Esophagus squamous epithelium (tissue), 4 donors: ENCODE results near the gene FEZF1.

Source experiments
- CTCF ChIP-seq, 6 experiments: fragments of 450-650 bp in 4 of 6; fragments of 200-600 bp in 2 of 6; sonication (generic) in 2 of 6; IDR thresholded peaks; one replicate each; pipeline ENCODE4 v1.5.1; 2016 to 2019; ENCODE audit warnings: antibody characterized with exemption in 6 of 6, mild to moderate bottlenecking in 4 of 6, moderate library complexity in 4 of 6
- POLR2A ChIP-seq, 4 donors: fragments of 450-650 bp; IDR thresholded peaks; one replicate each; pipeline ENCODE4 v1.6.1; 2017; ENCODE audit warnings: antibody characterized with exemption in 4 of 4, mild to moderate bottlenecking in 4 of 4, moderate library complexity in 3 of 4

DNA sequence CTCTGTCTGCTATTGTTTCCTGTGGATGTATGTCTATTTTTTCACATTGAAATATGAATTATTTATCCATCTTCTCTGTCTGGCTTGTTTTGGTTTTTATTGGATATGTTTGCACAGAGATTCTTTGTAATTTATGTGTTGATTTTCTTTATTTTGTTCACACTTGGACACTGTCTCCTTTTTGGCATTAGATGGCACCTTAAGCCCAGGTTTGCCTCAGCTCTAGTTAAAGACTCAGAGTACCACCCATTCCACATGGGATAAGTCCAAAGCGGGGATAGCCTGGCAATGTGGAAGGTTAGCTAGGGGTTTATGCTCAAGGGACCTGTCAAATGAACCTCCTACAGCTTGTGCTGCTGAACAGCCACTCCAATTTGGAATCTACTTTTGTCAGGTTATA is 14.1 kb downstream of the FEZF1 start:
- TF ChIP-seq POLR2A (IDR thresholded peaks at IDR 0.05) (no peak), CTCF (IDR thresholded peaks at IDR 0.05) (no peak)
